Measurements from ENCODE around the gene AOPEP. TPM values are rescaled to one million over a fixed set of nuclear protein-coding genes. Genes with fewer than 3 reads are reported as not detected.
"Not testable (repeated sequence)": the region's sequence is repeated elsewhere in the genome, so short reads cannot be mapped to it uniquely, and the experiment has no call there.

Gene AOPEP
- total and polyA plus RNA-seq, 8 donors: 73.9 to 407 (median 101) TPM

DNA sequence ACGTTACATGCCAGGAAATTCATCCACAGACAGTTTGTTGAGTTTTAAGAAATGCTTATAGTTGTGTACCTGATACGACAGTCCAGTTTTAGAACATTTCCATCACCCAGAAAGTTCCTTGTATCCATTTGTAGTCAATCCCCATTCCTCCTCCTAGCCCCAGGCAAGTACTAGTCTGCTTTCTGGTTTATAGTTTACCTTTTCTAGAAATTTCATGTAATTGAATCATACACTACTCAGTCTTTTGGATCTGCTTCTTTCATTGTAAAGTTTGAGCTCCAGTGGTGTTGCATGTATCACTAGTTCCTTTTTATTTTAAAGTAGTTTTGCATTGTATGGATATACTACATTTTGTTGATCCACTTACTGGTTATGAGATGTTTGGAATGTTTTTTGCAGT lies 291.2 kb downstream of the AOPEP start:
- H3K36me3 ChIP-seq: peaks cover 18 to 65% (median 53%) of the 10 kb centered on the region in 4 donors
- peaks cover 19 to 94% (median 64%) of the 10 kb centered on the region in 4 donors for H3K4me1 ChIP-seq
- DNase-seq: no peak
- H3K27me3 ChIP-seq: no peaks in the 10 kb centered on the region
- intact Hi-C loops (cut with DNase I; ENCODE audit: low total_unique reads): no loop called here
- TF ChIP-seq, protein P1, sequence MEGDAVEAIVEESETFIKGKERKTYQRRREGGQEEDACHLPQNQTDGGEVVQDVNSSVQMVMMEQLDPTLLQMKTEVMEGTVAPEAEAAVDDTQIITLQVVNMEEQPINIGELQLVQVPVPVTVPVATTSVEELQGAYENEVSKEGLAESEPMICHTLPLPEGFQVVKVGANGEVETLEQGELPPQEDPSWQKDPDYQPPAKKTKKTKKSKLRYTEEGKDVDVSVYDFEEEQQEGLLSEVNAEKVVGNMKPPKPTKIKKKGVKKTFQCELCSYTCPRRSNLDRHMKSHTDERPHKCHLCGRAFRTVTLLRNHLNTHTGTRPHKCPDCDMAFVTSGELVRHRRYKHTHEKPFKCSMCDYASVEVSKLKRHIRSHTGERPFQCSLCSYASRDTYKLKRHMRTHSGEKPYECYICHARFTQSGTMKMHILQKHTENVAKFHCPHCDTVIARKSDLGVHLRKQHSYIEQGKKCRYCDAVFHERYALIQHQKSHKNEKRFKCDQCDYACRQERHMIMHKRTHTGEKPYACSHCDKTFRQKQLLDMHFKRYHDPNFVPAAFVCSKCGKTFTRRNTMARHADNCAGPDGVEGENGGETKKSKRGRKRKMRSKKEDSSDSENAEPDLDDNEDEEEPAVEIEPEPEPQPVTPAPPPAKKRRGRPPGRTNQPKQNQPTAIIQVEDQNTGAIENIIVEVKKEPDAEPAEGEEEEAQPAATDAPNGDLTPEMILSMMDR (IDR thresholded peaks at IDR 0.05): no peak
- TF ChIP-seq POLR2A (IDR thresholded peaks at IDR 0.05): no peak
- no peak for TF ChIP-seq POLR2AphosphoS5 (IDR thresholded peaks at IDR 0.05)
- TF ChIP-seq EP300 (IDR thresholded peaks at IDR 0.05): no peak
- peak overlapping the region in 4 of 5 donors; percentile 65 to 80 (median 66) for H3K27ac ChIP-seq
- WGBS, 5 donors: 84 to 97% (median 93%) methylated on average over 2 of the region's 2 CpGs
- H3K4me3 ChIP-seq: no peak overlapping the region
- H3K9me3 ChIP-seq: no peaks in the 10 kb centered on the region

DNA sequence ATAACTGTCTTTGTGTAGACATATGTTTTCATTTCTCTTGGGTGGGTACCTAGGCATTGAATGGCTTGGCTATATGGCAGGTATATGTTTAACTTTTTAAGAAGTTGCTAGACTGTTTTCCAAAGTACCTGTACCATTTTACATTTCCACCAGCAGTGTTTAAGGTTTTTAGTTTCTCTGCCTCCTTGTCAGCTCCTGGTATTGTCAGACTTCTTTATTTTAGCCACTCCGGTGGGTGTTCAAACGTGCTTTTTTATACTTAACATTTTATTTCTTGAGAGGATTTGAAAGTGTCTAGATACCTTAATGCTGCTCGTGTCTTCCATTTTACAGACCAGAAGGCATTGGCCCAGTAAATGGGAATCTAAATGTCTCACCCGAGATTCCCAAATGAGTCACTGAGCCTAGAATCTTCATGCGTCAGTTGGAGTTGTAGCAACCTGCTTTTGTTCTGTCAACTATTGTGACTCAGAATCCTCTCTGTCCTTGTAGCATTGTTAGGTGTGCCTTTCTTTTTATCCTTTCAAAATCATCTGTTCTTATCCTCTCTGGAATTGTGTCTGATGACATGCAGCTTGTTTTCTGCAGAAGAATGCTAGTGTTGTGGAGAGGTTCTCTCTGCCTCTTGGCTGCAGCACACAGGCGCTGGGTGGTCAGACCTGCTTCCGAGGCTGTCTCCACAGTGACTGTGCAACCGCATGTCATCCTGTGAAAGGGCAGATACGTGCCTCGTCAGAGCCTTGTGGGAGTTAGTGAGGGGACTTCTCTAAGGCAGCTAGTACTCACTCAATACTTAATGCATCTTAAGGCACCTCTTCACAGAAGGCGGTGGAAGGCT lies 291.8 kb downstream of the AOPEP start:
- intact Hi-C loops (cut with DNase I; ENCODE audit: low total_unique reads): no loop called here
- WGBS, 5 donors: 46 to 65% (median 59%) methylated on average over 11 of the region's 11 CpGs
- H3K9me3 ChIP-seq: no peaks in the 10 kb centered on the region
- peaks cover 18 to 65% (median 53%) of the 10 kb centered on the region in 4 donors for H3K36me3 ChIP-seq
- peaks cover 25 to 97% (median 67%) of the 10 kb centered on the region in 4 donors for H3K4me1 ChIP-seq
- TF ChIP-seq, protein P1 (IDR thresholded peaks at IDR 0.05): no peak
- TF ChIP-seq POLR2AphosphoS5 (IDR thresholded peaks at IDR 0.05): peak in 2 of 3 donors; percentile 21 to 25
- H3K27me3 ChIP-seq: no peaks in the 10 kb centered on the region
- H3K4me3 ChIP-seq: peak overlapping the region in 1 of 4 donors; percentile 7
- DNase-seq: no peak
- peak overlapping the region; percentile 41 to 80 (median 66) for H3K27ac ChIP-seq

DNA sequence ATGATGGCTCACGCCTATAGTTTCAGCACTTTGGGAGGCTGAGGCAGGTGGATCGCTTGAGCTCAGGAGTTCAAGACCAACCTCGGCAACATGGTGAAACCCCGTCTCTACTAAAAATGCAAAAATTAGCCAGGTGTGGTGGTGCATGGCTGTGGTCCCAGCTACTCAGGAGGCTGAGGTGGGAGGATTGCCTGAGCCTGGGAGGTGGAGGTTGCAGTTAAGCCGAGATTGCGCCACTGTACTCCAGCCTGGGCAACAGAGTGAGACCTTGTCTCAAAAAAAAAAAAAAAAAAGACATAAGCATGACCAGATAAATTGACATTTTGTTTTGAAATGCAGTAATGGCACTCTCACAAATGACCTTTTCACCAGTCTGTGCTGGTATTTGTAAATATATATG lies 294.1 kb downstream of the AOPEP start:
- Histone ChIP-seq H3K27ac (peak overlapping the region in 3 of 5 donors; percentile 65 to 80 (median 66)), H3K4me1 (peaks cover 48 to 99% (median 81%) of the 10 kb centered on the region in 4 donors), H3K36me3 (peaks cover 18 to 51% (median 47%) of the 10 kb centered on the region in 4 donors)
- H3K9me3 ChIP-seq; H3K4me3 ChIP-seq; intact Hi-C loops (cut with DNase I; ENCODE audit: low total_unique reads); H3K27me3 ChIP-seq; DNase-seq: not testable (repeated sequence)
- 87 to 97% (median 94%) methylated on average over 6 of the region's 6 CpGs for WGBS, 5 donors

DNA sequence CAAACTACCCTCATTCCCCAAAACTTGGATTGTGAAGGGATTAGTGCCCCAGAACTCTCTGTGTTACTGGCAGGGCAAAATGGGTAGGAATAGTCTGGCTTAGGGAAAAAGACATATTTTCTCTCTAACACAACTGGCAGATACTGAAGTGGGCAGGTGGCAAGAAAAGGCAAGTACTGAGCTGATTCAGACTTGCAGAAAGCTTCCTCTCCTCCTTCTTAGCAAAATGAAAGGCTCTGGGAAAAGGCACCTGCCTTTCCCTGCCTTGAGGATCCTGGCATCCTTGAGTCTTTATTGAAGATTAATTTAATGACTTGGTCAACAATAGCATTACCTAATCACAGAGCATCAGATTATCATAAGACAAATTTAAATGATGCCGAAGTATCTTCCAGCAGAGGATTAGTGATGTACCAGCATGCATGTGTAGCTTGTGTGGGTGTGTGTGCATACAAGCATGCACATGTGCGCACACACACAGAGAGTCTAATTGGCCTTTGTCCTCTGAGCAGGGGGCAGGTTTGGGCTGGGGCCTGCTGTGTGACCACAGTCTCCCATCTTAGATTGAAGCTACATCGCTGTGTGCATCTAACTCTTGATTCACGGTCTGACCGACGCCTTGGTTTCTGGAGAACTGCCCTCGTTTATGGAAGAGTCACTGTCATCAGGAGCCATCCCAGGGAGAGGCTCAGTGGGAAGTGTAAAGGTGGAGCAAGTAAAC lies 294.8 kb downstream of the AOPEP start:
- H3K4me1 ChIP-seq: peaks cover 49 to 99% (median 84%) of the 10 kb centered on the region in 4 donors
- no peaks in the 10 kb centered on the region for H3K27me3 ChIP-seq
- TF ChIP-seq POLR2AphosphoS5 (IDR thresholded peaks at IDR 0.05) (no peak), EP300 (IDR thresholded peaks at IDR 0.05) (no peak), POLR2A (IDR thresholded peaks at IDR 0.05) (no peak)
- TF ChIP-seq, protein P1 (IDR thresholded peaks at IDR 0.05): no peak
- peak overlapping the region; percentile 1 to 89 (median 28) for H3K27ac ChIP-seq
- 72 to 81% (median 78%) methylated on average over 7 of the region's 7 CpGs for WGBS, 5 donors
- peaks cover 16 to 44% (median 40%) of the 10 kb centered on the region in 4 donors for H3K36me3 ChIP-seq
- H3K4me3 ChIP-seq: no peak overlapping the region
- intact Hi-C loops (cut with DNase I; ENCODE audit: low total_unique reads): no loop called here
- H3K9me3 ChIP-seq: no peaks in the 10 kb centered on the region
- DNase-seq: no peak
